A673 (cell line): ENCODE measurements around the gene ZC3HAV1.

Experiments used
- CTCF ChIP-seq: fragments of 300-800, 200-600 bp; sonication (generic); conservative IDR thresholded peaks from 2 replicates; pipeline ENCODE4 v1.5.1; 2017; ENCODE audit warnings: low read depth, mild to moderate bottlenecking, antibody characterized with exemption, low read length, moderate library complexity, mixed read lengths
- EZH2 ChIP-seq: fragments of 200-600 bp; sonication (generic); IDR thresholded peaks from 2 replicates; pipeline ENCODE4 v1.6.1; 2017; ENCODE audit warnings: borderline replicate concordance, low read depth, mild to moderate bottlenecking, mixed read lengths, antibody characterized with exemption, low read length; ENCODE audit not compliant: poor library complexity, severe bottlenecking

GRCh38 chr7:139068544-139069399 lies 40.7 kb downstream of the ZC3HAV1 start:
- no peak for TF ChIP-seq CTCF
- TF ChIP-seq EZH2 = no peak
